Measurements from ENCODE around the gene AHSP.
"Not testable (repeated sequence)": the region's sequence is repeated elsewhere in the genome, so short reads cannot be mapped to it uniquely, and the experiment has no call there.

AHSP gene

DNA sequence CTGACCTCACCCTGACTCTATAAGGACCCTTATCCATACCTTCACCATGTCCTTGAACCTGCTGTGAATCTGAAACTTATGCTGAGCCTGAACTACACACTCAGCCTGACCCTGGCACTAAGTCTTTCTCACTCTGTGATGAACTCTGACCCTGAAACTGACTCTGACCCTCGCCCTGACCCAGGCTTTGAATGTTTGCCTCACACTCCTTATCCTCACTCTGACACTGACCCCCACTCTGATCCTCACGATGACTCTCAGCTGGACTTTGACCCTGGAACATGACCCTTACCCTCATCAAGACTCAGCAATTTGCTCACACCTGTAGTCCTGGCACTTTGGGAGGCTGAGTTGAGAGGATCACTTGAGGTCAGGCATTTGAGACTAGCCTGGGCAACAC is 4.4 kb downstream of the AHSP start:
- DNase-seq, result no peak

DNA sequence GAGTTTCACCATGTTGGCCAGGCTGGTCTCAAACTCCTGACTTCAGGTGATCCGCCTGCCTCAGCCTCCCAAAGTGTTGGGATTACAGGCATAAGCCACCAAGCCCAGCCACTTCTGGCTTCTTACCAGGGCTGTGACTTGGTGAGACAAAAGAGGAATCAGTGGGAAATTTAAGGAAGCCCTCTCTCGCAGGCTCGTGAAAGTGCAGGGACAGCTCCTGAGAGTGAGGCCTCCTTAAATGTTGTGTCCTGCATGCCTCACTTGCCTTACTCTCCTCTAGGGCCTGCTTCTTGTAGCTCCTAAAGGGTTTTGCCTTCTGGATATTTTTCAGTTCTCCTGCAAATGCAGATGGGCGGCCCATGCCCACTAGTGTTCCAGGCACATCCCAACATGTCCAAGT is 5.2 kb downstream of the AHSP start:
- no peak for DNase-seq

DNA sequence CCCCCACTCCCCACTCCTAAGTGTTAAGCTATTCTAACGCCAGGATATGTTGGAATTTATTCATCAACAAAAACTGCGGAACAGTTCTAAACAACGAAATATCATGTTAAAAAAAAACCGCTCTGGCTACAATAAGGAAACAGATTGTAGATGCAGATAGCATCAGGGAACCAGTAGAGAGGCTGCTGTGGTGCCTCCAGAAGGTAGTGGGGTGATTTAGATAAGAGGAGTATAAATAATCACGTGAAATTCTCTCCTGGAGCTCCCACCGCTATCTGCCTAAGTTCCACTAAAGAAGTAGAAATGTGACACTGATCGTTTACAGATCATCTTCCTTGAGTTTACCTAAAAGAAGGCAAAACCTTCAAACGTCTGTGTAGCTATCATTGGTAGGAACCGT is 8.0 kb downstream of the AHSP start:
- no peak for DNase-seq

GRCh38 chr16:31536804-31537361 is 9.2 kb downstream of the AHSP start:
- no peak for DNase-seq

DNA sequence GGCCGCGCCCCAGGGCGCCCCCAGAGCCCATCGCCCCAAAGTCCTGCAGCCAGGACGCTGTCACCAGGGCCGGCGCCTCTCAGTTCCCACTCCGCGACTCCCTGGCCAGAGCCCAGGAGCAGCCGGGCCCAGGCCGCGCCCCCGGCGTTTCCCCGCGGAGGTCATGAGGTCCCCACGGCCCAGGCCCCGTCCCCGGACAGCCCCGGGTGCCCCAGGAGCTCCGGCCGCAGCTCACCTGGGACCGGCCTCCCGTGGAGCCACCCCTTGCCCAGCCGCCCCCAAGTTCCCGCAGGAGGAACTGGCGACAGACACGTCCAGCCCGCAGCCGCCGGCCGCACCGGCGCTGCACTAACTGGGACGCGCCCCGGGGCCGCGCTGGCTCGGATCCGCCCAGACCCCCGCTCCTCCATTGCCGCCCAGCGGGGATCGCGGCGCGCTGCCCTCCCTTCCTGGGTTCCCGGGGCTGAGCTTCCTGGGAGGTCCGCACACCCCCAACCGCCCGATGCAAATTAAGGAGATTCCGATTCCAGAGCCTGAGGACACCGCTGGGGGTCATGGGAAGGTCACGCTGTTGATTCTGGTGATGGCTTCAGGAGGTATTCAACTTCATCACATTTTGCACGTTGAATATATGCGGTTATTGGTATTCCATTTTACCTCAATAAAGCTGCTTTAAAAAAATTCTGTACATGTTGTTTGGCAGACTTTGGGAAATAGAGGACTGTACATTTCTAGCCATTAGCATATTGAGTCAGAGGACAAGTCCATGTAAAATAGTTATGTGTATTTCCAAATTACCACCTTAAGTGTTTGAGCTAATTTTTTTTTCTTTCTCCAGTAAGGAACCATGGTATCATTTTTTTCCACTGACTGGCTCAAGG is 9.9 kb downstream of the AHSP start:
- no peak for DNase-seq

DNA sequence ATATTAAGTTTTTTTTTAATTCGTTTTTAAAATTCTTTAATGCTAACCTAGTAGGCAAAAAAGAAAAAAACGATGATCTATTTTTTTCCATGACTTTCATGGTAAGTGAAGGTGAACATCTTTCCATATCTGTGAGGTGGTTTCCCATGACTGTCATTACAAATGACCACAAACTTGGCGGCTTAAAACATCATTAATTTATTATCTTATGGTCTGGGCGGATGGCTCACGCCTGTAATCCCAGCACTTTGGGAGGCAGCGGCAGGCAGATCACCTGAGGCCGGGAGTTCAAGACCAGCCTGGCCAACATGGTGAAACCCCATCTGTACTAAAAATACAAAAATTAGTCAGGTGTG is 10.5 kb downstream of the AHSP start:
- DNase-seq, result not testable (repeated sequence)

GRCh38 chr16:31539762-31540161 is 12.1 kb downstream of the AHSP start:
- DNase-seq, result not testable (repeated sequence)

- no peak for DNase-seq
Measured at GRCh38 chr16:31542763-31543162, 15.1 kb downstream of the AHSP start.

DNA sequence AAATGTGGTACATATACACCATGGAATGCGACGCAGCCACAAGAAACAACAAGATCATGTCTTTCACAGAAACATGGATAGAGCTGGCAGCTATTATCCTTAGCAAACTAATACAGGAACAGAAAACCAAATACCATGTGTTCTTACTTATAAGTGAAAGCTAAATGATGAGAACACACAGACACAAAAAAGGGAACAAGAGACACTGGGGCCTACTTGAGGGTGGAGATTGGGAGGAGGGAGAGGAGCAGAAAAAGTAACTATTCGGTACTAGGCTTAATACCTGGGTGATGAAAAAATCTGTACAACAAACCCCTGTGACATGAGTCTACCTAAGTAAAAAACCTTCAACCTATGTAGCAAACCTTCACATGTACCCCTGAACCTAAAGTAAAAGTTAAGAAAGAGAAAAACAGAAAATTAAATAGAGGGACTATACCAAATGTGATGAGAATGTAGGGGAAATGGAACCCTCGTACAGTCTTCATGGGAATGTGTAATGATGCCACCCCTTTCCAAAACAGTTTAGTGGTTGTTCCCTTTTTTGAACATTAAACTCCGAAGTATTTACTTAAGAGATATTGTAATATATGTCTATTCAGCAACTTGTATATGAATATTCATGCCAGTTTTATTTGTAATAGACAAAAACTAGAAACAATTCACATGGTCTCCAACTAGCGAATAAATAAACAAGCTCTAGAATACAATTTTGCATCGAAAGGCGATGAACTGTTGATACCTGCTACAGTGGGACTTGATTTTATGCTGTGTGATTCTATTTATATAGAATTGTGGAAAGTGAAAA is 33.9 kb downstream of the AHSP start:
- DNase-seq, result no peak

DNA sequence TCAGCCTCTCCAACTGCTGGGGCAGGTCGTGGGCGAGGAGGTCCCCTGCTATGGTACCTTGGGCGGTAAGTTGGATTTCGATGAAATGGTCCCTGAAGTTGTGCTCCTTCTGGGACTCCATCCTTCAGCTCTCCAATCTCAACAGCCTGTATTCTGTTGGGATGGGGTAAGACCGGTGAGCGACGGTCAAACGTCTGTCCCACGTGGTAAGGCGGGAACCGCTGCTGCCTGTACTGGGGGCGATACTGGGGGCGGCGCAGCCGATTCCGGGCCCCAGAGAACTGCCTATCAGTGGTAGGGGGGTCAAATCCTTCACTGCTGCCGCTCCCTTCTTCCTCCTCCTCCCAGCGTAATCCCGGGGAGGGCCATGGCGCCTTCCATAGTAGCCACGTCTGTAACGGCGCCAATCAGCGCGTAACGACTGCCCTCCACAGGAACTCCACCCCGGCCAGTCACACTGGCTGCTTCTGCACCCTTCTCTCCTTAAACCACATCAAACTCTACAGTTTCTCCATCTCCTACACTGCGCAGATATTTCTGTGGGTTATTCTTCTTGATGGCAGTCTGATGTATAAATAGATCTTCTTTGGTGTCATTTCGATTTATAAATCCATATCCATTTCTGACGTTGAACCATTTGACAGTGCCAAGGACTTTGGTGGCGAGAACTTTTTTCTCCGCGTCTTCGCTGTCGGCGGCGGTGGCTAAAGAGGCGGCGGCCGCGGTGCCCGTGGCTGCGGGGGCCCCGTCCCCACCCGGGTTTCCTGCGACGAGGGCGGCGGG is 41.1 kb downstream of the AHSP start:
- DNase-seq, result no peak

DNA sequence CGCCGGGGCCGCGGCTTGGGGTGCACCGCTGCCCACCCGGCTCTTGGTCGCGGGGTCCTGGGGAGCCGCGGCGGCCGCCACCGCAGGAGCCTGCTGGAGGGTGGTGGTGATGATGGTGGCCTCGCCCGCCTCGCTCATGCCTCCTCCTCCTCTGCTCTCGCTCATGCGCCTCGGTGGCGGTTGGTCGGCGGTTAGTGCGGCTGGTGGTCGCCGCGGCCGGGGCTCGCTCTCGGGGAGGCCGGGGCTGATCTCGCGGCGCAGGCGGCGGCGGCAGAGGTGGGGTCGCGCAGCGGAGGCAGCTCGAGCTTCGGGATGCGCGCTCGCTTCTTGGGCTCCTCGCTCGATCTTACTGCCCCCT is 41.6 kb downstream of the AHSP start:
- DNase-seq, result no peak

- DNase-seq, result no peak
Measured at GRCh38 chr16:31572821-31573220, 45.1 kb downstream of the AHSP start.

DNA sequence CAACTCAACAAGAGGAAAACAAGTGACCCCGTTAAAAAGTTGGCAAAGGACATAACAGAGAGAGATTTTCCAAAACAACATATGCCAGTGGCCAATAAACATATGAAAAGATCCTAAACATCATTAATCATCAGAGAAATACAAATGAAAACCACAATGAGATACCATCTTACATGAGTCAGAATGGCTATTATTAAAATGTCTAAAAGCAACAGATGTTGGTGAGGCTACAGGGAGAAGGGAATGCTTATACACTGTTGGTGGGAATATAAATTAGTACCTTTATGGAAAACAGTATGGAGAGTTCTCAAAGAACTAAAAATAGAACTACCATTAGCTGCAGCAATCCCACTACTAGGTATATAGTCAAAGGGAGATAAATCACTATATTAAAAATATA is 46.5 kb downstream of the AHSP start:
- DNase-seq, result not testable (repeated sequence)

- no peak for DNase-seq
Measured at GRCh38 chr16:31577411-31577810, 49.7 kb downstream of the AHSP start.

Measured in 8988T (cell line).